Measurements from ENCODE around the gene MTCH1.

Gene MTCH1

DNA sequence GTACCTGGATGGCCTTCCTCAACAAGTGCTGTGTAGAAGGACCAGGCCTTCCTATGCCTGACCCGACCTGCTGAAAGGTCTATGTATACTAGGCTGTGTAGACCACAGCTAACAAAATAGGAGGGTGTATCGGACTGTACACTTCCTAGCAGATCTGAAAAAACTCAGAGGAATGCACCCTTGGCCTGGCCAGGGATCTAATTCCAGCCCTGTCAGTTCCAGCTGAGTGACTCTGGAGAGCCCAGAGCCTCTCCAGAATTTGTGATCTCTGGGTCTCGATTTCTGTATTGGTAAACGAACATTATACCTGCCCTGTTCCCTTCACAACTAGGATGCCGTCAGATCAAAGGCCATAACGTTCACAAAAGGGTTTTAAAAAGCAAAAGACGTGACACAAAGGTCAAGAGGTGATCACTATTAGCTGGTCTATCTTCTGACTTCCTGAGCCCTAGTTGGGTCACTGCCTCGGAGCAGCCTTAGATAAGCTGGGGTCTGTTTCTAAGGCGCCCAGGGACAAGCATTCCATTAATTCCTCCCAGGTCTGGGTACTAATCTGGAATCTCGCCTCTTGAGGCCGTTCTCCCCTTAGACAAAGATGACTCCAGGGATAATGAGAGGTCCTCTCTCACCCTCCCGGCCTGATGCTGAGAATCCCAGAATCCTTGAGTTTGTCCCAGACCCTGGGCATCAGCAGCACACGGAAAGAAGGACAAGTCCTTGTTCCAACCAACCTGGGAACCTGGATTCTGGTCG is 13.9 kb downstream of the MTCH1 start:
- no peak for TF ChIP-seq ZBTB7A (IDR thresholded peaks at IDR 0.05; ENCODE audit: low read depth)
- no peak for TF ChIP-seq CREB1 (IDR thresholded peaks at IDR 0.05; ENCODE audit: low read depth)
- TF ChIP-seq TCF12 (IDR thresholded peaks at IDR 0.05; ENCODE audit: low read depth): no peak
- no peak for TF ChIP-seq EP300 (IDR thresholded peaks at IDR 0.05; ENCODE audit: borderline replicate concordance)
- no peak for TF ChIP-seq YY1 (IDR thresholded peaks at IDR 0.05; ENCODE audit: low read depth)

- TF ChIP-seq CEBPB (IDR thresholded peaks at IDR 0.05): no peak
- no peak for TF ChIP-seq EP300 (IDR thresholded peaks at IDR 0.05; ENCODE audit: borderline replicate concordance)
- no peak for TF ChIP-seq FOXM1 (IDR thresholded peaks at IDR 0.05; ENCODE audit: borderline replicate concordance, low read depth)
- TF ChIP-seq TCF12 (IDR thresholded peaks at IDR 0.05; ENCODE audit: low read depth): no peak
- TF ChIP-seq ZBTB7A (IDR thresholded peaks at IDR 0.05; ENCODE audit: low read depth): no peak
- TF ChIP-seq EGR1 (IDR thresholded peaks at IDR 0.05): no peak
- TF ChIP-seq, protein P1, sequence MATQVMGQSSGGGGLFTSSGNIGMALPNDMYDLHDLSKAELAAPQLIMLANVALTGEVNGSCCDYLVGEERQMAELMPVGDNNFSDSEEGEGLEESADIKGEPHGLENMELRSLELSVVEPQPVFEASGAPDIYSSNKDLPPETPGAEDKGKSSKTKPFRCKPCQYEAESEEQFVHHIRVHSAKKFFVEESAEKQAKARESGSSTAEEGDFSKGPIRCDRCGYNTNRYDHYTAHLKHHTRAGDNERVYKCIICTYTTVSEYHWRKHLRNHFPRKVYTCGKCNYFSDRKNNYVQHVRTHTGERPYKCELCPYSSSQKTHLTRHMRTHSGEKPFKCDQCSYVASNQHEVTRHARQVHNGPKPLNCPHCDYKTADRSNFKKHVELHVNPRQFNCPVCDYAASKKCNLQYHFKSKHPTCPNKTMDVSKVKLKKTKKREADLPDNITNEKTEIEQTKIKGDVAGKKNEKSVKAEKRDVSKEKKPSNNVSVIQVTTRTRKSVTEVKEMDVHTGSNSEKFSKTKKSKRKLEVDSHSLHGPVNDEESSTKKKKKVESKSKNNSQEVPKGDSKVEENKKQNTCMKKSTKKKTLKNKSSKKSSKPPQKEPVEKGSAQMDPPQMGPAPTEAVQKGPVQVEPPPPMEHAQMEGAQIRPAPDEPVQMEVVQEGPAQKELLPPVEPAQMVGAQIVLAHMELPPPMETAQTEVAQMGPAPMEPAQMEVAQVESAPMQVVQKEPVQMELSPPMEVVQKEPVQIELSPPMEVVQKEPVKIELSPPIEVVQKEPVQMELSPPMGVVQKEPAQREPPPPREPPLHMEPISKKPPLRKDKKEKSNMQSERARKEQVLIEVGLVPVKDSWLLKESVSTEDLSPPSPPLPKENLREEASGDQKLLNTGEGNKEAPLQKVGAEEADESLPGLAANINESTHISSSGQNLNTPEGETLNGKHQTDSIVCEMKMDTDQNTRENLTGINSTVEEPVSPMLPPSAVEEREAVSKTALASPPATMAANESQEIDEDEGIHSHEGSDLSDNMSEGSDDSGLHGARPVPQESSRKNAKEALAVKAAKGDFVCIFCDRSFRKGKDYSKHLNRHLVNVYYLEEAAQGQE (IDR thresholded peaks at IDR 0.05; ENCODE audit: low read depth): no peak
- no peak for TF ChIP-seq CREB1 (IDR thresholded peaks at IDR 0.05; ENCODE audit: low read depth)
- TF ChIP-seq YY1 (IDR thresholded peaks at IDR 0.05; ENCODE audit: low read depth): no peak
- no peak for TF ChIP-seq NFIC (IDR thresholded peaks at IDR 0.05)
- TF ChIP-seq TEAD4 (IDR thresholded peaks at IDR 0.05): no peak
- TF ChIP-seq TAF1 (IDR thresholded peaks at IDR 0.05; ENCODE audit: low read depth): no peak
- TF ChIP-seq, protein P2, sequence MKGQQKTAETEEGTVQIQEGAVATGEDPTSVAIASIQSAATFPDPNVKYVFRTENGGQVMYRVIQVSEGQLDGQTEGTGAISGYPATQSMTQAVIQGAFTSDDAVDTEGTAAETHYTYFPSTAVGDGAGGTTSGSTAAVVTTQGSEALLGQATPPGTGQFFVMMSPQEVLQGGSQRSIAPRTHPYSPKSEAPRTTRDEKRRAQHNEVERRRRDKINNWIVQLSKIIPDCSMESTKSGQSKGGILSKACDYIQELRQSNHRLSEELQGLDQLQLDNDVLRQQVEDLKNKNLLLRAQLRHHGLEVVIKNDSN (IDR thresholded peaks at IDR 0.05): no peak
- no peak for TF ChIP-seq MAX (IDR thresholded peaks at IDR 0.05)
- TF ChIP-seq RAD21 (IDR thresholded peaks at IDR 0.05; ENCODE audit: low read depth): no peak
These were observed 14.8 kb downstream of the MTCH1 start for GRCh38 chr6:36970892-36971842.

- TF ChIP-seq NFIC (IDR thresholded peaks at IDR 0.05) (no peak), EP300 (IDR thresholded peaks at IDR 0.05; ENCODE audit: borderline replicate concordance) (no peak), EGR1 (IDR thresholded peaks at IDR 0.05) (no peak), YY1 (IDR thresholded peaks at IDR 0.05; ENCODE audit: low read depth) (no peak), CREB1 (IDR thresholded peaks at IDR 0.05; ENCODE audit: low read depth) (no peak), RAD21 (IDR thresholded peaks at IDR 0.05; ENCODE audit: low read depth) (no peak), CEBPB (IDR thresholded peaks at IDR 0.05) (no peak), ZBTB7A (IDR thresholded peaks at IDR 0.05; ENCODE audit: low read depth) (no peak), MAX (IDR thresholded peaks at IDR 0.05) (no peak), FOXM1 (IDR thresholded peaks at IDR 0.05; ENCODE audit: borderline replicate concordance, low read depth) (no peak), TAF1 (IDR thresholded peaks at IDR 0.05; ENCODE audit: low read depth) (no peak), TCF12 (IDR thresholded peaks at IDR 0.05; ENCODE audit: low read depth) (no peak), TEAD4 (IDR thresholded peaks at IDR 0.05) (no peak)
- TF ChIP-seq, protein P2 (IDR thresholded peaks at IDR 0.05): no peak
- TF ChIP-seq, protein P1 (IDR thresholded peaks at IDR 0.05; ENCODE audit: low read depth): no peak
These were observed 15.8 kb downstream of the MTCH1 start for GRCh38 chr6:36969988-36970891.

DNA sequence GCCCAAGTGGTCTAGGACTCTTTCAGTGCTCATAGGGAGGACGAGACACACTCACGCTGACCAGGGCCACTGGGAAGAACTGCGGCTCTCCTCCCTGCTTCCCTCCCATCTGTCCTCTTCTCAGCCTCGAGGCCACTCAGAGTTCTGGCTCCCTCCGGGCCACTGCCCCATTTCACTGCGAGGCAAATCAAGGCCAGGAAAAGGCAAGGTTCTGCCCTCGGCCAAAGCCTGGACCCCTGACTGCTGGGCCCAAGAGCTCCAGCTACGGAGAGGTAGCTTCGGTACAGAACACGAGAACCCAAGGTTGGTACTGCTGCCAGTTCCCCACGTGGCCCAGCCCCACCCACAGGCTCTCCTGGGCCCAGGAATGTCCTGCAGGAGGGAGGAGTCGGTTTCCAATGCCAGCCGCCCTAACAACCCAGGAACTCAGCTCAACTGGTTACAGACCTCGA is 16.7 kb downstream of the MTCH1 start:
- TF ChIP-seq CEBPB (IDR thresholded peaks at IDR 0.05): no peak
- no peak for TF ChIP-seq TAF1 (IDR thresholded peaks at IDR 0.05; ENCODE audit: low read depth)
- TF ChIP-seq TCF12 (IDR thresholded peaks at IDR 0.05; ENCODE audit: low read depth): no peak
- TF ChIP-seq, protein P1 (IDR thresholded peaks at IDR 0.05; ENCODE audit: low read depth): no peak
- no peak for TF ChIP-seq ZBTB7A (IDR thresholded peaks at IDR 0.05; ENCODE audit: low read depth)
- TF ChIP-seq, protein P2 (IDR thresholded peaks at IDR 0.05): peak; percentile 53
- TF ChIP-seq FOXM1 (IDR thresholded peaks at IDR 0.05; ENCODE audit: borderline replicate concordance, low read depth): no peak
- no peak for TF ChIP-seq YY1 (IDR thresholded peaks at IDR 0.05; ENCODE audit: low read depth)
- TF ChIP-seq NFIC (IDR thresholded peaks at IDR 0.05): no peak
